ENCODE data around the gene GRIK5.
"Not testable (repeated sequence)": the region's sequence is repeated elsewhere in the genome, so short reads cannot be mapped to it uniquely, and the experiment has no call there.

DNA sequence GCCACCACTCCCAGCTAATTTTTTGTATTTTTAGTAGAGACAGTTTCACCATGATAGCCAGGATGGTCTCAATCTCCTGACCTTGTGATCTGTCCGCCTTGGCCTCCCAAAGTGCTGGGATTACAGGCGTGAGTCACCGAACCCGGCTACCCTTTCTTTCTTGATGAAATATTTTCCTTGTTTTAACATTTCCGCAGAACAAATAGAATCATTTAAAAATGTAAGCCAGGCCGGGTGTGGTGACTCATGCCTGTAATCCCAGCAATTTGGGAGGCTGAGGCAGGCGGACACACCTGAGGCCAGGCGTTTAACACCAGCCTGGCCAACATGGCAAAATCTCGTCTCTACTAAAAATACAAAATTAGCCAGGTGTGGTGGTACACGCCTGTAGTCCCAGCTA lies 30.2 kb upstream of the GRIK5 start:
- TF ChIP-seq EZH2 (IDR thresholded peaks at IDR 0.05; ENCODE audit: borderline replicate concordance, low read length), result not testable (repeated sequence)
- TF ChIP-seq, protein P1, sequence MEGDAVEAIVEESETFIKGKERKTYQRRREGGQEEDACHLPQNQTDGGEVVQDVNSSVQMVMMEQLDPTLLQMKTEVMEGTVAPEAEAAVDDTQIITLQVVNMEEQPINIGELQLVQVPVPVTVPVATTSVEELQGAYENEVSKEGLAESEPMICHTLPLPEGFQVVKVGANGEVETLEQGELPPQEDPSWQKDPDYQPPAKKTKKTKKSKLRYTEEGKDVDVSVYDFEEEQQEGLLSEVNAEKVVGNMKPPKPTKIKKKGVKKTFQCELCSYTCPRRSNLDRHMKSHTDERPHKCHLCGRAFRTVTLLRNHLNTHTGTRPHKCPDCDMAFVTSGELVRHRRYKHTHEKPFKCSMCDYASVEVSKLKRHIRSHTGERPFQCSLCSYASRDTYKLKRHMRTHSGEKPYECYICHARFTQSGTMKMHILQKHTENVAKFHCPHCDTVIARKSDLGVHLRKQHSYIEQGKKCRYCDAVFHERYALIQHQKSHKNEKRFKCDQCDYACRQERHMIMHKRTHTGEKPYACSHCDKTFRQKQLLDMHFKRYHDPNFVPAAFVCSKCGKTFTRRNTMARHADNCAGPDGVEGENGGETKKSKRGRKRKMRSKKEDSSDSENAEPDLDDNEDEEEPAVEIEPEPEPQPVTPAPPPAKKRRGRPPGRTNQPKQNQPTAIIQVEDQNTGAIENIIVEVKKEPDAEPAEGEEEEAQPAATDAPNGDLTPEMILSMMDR (conservative IDR thresholded peaks at IDR 0.05 in 1 of 2, IDR thresholded peaks at IDR 0.05 in 1 of 2; ENCODE audit: extremely low read depth in 1 of 2, insufficient read depth in 1 of 2, low read depth in 1 of 2, low read length in 2 of 2), result not testable (repeated sequence)
